A204.1 (cell line): ENCODE results near the gene LPIN3.

Experiments used
- FAIRE-seq: peaks from 2 replicates; lab custom pipeline; 2012; peaks lifted over from hg19 to GRCh38; lab: Jason Lieb, UNC

Gene LPIN3

GRCh38 chr20:41349943-41350342, 9.3 kb downstream of the LPIN3 start:
- FAIRE-seq = no peak

- no peak for FAIRE-seq
These were observed 9.9 kb downstream of the LPIN3 start for GRCh38 chr20:41350408-41350962.

- FAIRE-seq = no peak
These were observed 11.5 kb downstream of the LPIN3 start for GRCh38 chr20:41352106-41352505.

- no peak for FAIRE-seq
These were observed 12.0 kb downstream of the LPIN3 start for GRCh38 chr20:41352666-41353065.

- no peak for FAIRE-seq
These were observed 12.9 kb downstream of the LPIN3 start for GRCh38 chr20:41353530-41353929.

GRCh38 chr20:41355192-41355591, 14.6 kb downstream of the LPIN3 start:
- FAIRE-seq = no peak

- FAIRE-seq = no peak
These were observed 15.1 kb downstream of the LPIN3 start for GRCh38 chr20:41355598-41356203.

- FAIRE-seq = no peak
These were observed 16.3 kb downstream of the LPIN3 start for GRCh38 chr20:41356951-41357350.

- no peak for FAIRE-seq
These were observed 17.0 kb downstream of the LPIN3 start for GRCh38 chr20:41357424-41358163.

- FAIRE-seq = no peak
These were observed 17.6 kb downstream of the LPIN3 start for GRCh38 chr20:41358230-41358629.

- no peak for FAIRE-seq
These were observed 18.1 kb downstream of the LPIN3 start for GRCh38 chr20:41358717-41359116.

- FAIRE-seq = no peak
These were observed 19.0 kb downstream of the LPIN3 start for GRCh38 chr20:41359541-41360011.

GRCh38 chr20:41360831-41361756, 20.5 kb downstream of the LPIN3 start:
- FAIRE-seq = no peak

GRCh38 chr20:41361757-41362747, 21.4 kb downstream of the LPIN3 start:
- no peak for FAIRE-seq

- no peak for FAIRE-seq
These were observed 22.1 kb downstream of the LPIN3 start for GRCh38 chr20:41362748-41363140.

- FAIRE-seq = no peak
These were observed 23.0 kb downstream of the LPIN3 start for GRCh38 chr20:41363601-41364000.

- no peak for FAIRE-seq
These were observed 23.7 kb downstream of the LPIN3 start for GRCh38 chr20:41364236-41364855.

- no peak for FAIRE-seq
These were observed 24.5 kb downstream of the LPIN3 start for GRCh38 chr20:41364967-41365765.

- no peak for FAIRE-seq
These were observed 25.3 kb downstream of the LPIN3 start for GRCh38 chr20:41365777-41366545.
